NCI-H2227 (cell line): ENCODE measurements around the gene TTF2.
"Not testable (repeated sequence)": the region's sequence is repeated elsewhere in the genome, so short reads cannot be mapped to it uniquely, and the experiment has no call there.

ENCODE experiments used
- DNase-seq: peaks from one replicate; lab custom pipeline; 2025; ENCODE audit not compliant: unreplicated experiment; lab: John Stamatoyannopoulos, UW

The TTF2 gene

GRCh38 chr1:117119144-117119543 is 59.0 kb downstream of the TTF2 start:
- DNase-seq: not testable (repeated sequence)

GRCh38 chr1:117120774-117121588 is 60.9 kb downstream of the TTF2 start:
- DNase-seq: peak; percentile 30

GRCh38 chr1:117121589-117122329 is 61.6 kb downstream of the TTF2 start, which contains the start of gene TRIM45:
Gene TRIM45 (minus strand): TSS chr1:117121749. CDS start chr1:117121201, 548 bp downstream.
- DNase-seq: peak; percentile 98

- no peak for DNase-seq
Measured at GRCh38 chr1:117122330-117123025, 62.4 kb downstream of the TTF2 start.

- no peak for DNase-seq
Measured at GRCh38 chr1:117123274-117123673, 63.1 kb downstream of the TTF2 start.

GRCh38 chr1:117124661-117125060 is 64.5 kb downstream of the TTF2 start:
- DNase-seq: no peak

GRCh38 chr1:117127795-117128194 is 67.7 kb downstream of the TTF2 start:
- DNase-seq: no peak

GRCh38 chr1:117128323-117129079 is 68.4 kb downstream of the TTF2 start:
- DNase-seq: peak; percentile 72

GRCh38 chr1:117130526-117130925 is 70.4 kb downstream of the TTF2 start:
- no peak for DNase-seq

GRCh38 chr1:117135329-117135728 is 75.2 kb downstream of the TTF2 start:
- DNase-seq: no peak

- DNase-seq: no peak
Measured at GRCh38 chr1:117136749-117137148, 76.6 kb downstream of the TTF2 start.

- peak; percentile 82 for DNase-seq
Measured at GRCh38 chr1:117137281-117137855, 77.2 kb downstream of the TTF2 start.

- no peak for DNase-seq
Measured at GRCh38 chr1:117138106-117138505, 78.0 kb downstream of the TTF2 start.

- peak; percentile 30 for DNase-seq
Measured at GRCh38 chr1:117138561-117138960, 78.4 kb downstream of the TTF2 start.

- DNase-seq: no peak
Measured at GRCh38 chr1:117142200-117142599, 82.1 kb downstream of the TTF2 start.

- DNase-seq: no peak
Measured at GRCh38 chr1:117143172-117143571, 83.0 kb downstream of the TTF2 start.

- no peak for DNase-seq
Measured at GRCh38 chr1:117143871-117144270, 83.7 kb downstream of the TTF2 start.

GRCh38 chr1:117146072-117146471 is 85.9 kb downstream of the TTF2 start:
- DNase-seq: peak; percentile 14

- DNase-seq: peak; percentile 65
Measured at GRCh38 chr1:117146575-117147340, 86.6 kb downstream of the TTF2 start.
